GM12801 (cell line): ENCODE results near the gene TTI1.

Source experiments
- CTCF ChIP-seq: IDR thresholded peaks from one replicate; pipeline ENCODE4 v1.5.1; 2011; ENCODE audit warnings: control low read depth; ENCODE audit not compliant: insufficient read length; ENCODE audit errors: extremely low read depth

TTI1 gene

GRCh38 chr20:37933786-37934633, 99.2 kb downstream of the TTI1 start:
- no peak for TF ChIP-seq CTCF
